C1 segment of cervical spinal cord (tissue), 14 donors: ENCODE measurements around the gene HABP4.
A peak's percentile ranks its signal among the peaks of the same experiment; 100 is the strongest.

Experiments
- DNase-seq, 14 donors: peaks; one replicate each; lab custom pipeline; 2025; lab: John Stamatoyannopoulos, UW

The HABP4 gene

DNA sequence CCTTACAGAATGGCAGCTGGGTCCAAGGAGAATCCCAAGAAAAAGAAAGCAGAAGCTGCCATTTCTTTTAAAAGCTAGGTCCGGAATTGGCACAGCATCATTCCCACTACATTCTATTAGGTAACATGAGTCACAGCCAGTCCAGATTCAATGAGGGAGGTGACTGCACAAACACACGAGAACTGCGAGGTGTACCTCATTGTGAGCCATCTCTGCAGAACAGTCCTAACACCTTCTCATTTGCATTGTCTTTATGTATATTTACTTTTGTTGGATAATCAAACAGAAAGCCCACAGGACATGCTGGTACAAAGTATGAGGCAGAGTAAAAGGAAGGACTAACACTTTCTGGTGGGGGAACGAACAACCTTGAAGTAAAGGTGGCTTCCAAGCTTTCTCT is 14.6 kb upstream of the HABP4 start:
- DNase-seq: no peak

DNA sequence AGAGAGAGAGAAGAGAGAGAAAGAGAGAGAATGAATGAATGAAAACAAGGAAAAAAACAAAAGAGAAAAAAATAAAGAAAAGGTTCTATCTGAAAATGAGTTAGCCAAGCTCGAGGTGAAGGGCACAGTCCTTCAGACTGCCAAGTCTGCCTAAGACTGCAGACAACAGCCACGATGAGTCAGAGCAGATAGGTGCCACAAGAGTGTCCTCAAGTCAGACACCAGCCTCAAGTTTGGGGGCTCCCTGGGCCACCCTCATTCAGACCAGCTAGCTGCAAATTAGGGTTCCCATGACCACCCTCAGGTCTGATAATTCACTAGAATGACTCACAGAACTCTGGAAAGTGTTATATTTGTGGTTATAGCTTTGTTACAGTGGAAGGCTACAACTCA is 13.9 kb upstream of the HABP4 start:
- DNase-seq: no peak

DNA sequence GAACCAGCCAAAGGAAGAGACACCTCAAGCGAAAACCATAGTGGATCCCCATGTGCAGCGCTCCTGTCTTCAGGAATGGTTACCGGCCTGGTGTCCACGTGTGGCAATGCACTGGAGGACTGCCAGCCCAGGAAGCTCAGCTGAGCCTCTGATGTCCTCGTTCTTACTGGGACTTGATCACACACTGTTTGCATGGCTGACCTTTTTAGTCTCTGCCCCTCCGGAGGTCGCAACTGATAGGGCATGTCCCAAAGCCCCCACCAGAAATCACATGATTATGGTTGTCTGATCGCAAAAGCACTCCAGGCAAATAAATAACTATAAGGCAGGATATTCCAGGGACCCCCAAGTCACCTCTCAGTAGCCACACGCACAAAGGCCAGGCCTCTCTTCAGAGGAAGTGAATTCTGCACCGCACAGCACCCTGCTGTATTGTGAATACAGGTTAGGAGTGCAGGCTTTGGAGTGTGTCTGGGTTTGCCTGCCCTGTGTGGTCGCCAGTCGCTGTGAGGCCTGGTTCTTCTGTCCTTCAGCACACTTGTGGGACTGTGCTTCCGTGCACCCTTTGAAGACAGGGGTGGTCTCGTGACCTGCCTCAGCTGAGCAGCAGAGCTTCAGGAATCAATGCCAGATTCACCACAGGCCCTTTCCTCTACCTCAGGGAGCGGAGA is 13.4 kb upstream of the HABP4 start:
- no peak for DNase-seq

DNA sequence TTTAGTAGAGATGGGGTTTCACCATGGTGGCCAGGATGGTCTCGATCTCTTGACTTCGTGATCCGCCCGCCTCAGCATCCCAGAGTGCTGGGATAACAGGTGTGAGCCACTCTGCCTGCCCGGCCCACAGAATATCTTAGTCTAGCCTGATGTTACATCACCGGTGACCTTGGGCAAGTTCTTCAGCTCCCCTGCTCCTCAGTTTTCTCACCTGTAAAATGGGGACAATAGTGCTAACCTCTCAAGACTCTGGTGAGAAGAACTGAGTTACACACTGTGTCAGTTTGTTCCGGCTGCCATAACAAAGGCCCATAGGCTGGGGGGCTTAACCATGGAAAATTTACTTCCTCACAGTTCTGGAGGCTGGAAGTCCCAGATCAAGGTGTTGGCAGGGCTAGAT is 12.5 kb upstream of the HABP4 start:
- no peak for DNase-seq

DNA sequence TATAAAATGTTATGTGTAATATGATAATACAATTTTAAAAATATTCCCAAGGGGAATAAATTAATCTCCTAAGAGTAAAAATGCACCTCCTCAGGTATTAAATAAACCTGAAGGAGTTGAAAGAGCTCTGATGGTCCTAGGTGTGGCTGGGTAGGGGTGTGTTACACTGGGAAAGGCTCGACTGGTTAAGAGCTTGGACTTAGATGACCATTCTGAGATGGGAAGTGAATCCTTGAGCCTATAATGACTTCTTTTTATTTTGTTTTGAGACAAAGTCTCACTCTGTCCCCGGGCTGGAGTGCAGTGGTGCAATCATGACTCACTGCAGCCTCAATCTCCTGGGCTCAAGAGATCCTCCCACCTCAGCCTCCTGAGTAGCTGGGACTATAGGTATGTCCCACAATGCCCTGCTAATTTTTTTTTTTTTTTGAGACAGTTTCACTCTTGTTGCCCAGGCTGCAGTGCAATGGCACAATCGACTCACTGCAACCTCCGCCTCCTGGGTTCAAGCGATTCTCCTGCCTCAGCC is 9.2 kb upstream of the HABP4 start:
- no peak for DNase-seq

DNA sequence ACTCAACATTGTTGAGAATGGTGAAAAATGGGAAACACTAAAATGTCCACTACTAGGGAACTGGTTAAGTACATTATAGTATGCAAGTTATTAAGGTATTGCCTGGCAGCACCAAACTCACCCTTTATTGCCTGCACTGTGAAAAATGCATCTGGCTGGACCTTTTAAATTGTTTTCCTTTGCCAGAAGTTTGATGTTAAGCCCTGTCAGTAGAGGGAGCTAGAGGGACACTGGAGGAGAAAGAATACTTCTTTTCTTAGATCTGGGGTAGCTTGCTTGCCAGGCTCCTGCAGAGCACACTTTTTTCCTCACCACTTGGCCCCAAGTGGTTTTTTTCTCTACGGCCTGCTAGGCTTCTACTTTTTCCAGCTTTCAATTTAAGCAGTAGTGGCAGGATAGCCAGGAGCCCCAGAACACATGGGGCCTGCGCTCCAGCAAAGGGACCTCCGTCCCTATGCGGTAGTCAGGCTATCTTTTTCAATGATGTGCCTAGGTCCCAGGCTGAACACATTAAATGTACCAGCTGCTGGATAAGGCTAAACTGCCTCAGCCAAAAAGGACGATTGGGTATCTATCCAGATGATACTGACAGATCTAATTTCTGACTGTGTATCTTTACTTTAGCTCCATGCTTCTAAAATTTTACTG is 8.0 kb upstream of the HABP4 start:
- DNase-seq: no peak

DNA sequence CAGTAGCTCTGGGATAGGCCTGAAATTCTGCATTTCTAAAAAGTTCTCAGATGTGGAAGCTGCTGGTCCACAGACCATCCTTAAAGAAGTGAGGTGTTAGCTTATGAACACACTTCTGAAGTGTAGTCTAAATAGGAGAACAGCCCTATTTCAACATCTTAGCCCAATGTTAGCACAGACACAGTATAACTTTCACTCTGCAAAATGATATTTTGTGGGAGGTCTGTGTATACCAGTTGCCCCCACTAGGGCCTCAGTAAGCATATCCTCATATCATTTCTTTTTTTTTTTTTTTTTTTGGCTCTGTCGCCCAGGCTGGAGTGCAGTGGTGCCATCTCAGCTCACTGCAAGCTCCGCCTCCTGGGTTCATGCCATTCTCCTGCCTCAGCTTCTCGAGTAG is 7.5 kb upstream of the HABP4 start:
- DNase-seq: no peak

DNA sequence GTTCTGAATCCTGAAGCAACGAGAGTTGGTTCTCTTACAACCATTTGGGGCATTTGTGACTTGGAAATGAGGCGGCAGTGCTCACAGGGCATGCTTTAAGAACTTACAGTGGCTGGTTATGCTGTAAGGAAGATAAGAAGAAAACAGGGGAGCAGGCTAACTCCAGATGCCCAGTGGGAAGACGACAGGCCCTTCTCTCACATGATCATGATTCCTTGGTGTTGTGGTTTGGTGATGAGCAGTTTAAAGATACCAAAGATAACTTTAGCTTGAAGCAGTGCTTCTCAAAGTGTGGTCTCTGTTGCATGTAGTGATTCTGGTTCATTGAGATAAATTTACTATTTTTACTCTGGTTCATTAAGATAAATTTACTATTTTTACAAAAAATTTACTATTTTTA is 2.6 kb upstream of the HABP4 start:
- no peak for DNase-seq

DNA sequence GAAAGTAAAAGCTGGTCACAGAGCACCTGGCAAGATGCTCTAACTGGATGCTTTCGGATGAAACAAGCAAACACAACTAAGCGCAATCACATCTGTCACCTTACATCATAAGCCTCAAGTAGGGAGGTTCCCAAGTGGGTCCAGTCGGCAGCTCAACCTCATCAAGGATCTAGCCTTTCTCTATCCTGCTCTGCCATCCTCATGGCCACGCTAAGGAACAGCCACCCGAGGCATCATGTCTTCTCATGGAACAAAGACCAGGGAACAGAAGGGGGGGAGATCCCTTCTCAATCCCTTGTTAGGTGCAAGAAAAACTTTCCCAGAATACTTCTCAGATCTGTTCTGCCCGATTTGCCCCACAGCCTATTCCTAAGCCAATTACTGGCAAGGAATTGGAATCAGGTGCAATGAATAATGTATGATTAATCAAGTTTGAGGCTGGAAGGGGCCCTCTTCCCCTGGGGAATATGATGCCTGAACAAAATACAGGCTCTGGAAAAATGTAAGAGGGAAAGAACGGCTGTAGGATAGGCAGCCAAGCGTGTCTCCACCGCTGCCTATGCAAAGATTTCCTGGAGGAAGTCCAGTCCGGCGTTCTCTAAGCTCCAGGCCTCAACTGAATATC is 1.3 kb upstream of the HABP4 start:
- DNase-seq: no peak

DNA sequence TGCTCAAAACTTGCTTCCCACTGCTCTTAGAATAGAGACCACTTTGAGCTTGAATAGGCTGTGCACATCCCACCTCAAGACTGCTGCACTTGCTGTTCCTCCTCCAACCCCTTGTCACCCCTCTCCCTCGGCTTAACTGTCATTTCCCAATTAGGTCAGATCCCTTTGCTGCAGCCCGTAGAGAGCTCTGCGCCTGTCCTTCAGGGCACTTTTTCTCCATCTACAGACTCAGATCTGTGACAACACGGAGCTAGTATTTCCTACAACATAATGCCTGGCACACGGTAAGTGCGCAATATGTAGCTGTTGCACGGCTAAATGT is 485 bp upstream of the HABP4 start:
- DNase-seq: no peak

DNA sequence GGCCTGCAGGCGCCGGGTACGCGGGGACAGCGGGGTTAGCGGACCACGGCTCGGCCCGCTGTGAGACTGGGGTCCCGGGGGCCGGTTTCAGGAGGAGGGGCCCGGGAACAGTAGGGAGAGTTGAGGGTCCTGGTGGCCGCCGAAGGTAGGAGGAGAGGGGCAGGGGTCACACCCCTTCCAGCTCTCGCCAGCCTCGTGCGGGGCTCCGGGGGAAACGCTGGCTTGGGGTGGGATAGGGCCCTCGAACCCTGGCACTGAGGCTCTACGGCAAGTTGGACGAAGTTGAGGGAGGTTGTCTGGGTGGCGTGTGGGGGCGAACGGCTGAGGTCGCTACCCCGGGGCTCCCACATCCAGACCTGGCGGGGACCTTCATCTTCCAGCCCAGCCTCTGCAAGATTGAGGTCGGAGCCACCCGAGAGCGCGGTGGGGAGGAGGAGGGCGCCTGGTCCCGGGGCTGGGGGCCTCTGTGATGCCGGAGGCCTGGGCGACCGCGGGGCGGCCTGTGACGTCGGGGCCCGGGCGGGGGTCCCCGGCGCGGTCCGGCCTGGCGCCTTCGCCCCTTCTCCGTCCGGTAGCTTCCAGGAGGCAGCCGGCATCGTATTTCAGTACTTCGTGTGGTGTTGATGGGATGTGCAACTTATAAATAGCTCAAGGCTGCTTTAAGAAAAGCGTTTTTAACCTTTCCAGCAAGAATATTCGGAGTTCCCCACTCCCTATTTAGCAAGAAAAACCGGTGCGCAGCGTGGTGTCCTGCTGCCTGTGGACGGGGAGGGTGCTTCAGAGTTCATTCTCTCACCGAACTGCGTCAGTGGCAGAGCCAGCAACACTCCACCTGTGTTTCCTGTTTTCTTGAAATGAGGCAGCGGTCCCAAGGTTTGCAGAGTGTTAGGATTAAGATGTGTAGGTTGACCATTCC is 902 bp downstream of the HABP4 start:
- DNase-seq: peak in 10 of 14 donors; percentile 10 to 66 (median 30)

DNA sequence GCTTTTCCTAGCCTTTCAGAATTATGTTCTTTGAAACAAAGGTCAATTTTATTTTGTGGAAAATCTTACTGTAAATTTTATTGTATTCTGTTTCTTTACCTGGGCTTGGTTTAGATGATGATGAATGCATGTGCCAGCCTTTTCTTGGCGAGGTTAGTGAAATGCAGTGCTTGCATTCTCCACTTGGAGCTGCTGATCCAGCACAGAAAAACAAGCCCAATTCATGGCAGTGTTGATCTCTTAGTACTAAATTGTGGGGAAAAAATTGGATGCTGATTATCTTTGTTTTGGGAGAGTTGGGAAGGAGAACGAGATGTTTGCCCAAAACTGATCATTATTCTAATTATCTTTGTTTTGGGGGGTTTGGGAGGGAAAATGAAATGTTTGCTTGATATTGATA is 3.7 kb downstream of the HABP4 start:
- peak in 3 of 14 donors; percentile 1 to 30 (median 8) for DNase-seq

DNA sequence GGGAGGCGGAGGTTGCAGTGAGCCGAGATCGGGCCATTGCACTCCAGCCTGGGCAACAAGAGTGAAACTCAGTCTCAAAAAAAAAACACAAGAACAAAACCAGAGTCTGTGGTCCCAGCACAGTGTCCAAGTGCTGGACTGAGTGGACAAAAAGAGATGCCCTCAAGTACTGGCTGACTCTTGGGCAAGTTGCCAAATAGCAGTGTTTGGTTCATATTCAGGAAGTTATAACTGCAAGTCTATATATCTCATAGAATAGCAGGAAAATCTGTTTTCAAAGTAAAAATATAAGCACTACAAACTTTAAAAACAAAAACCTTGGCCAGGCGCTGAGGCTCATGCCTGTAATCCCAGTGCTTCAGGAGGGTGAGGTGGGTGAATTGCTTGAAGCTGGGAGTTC is 7.3 kb downstream of the HABP4 start:
- no peak for DNase-seq

DNA sequence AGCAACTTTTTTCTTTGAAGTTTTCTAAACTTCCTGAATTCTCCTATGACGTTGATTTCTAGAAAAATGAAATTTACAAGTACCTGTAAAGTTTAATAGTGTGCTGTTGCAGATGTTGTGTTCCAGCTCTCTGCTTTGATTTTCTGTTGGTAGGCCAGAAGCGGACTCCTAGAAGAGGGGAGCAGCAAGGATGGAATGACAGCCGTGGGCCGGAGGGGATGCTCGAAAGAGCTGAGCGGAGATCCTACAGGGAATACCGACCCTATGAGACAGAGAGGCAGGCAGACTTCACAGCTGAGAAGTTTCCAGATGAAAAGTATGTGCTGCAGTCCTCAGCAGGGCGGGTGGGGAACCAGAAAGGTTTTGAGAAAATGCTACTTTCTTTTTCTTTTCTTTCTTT is 8.3 kb downstream of the HABP4 start:
- no peak for DNase-seq

DNA sequence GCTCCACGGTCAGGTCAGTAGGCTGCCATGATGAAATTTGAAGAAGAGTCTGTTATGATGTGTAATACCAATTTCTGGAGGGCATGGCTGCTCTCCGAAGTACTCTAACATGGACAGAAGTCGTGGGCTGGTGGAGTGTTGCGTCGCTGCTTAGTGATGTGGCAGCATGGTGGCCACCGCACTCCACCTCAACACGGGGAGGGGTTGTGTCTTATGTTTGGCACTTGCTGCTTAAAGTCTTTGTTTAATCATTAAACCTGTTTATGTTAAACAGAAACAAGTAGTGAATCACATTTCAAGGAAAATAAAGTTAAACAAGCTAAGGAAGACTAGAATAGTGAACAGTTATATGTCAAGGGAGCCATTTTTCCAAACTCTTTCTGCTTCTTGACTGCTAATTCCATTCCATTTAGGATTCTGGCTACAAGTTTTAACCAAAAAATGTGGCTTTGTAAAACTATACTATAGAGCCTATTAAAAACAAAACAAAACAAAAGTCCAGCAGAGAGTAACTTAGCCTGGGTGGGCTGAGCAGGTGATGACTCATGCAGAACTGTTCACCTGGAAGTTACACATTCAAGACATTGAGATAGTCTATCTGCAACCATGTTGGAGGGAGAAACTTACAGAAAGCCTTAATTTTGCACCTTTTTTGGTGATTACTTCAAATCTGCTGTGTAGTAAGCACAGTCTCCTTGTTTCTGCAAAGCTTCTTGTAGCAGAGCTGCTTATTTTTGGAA is 9.5 kb downstream of the HABP4 start:
- DNase-seq: no peak

DNA sequence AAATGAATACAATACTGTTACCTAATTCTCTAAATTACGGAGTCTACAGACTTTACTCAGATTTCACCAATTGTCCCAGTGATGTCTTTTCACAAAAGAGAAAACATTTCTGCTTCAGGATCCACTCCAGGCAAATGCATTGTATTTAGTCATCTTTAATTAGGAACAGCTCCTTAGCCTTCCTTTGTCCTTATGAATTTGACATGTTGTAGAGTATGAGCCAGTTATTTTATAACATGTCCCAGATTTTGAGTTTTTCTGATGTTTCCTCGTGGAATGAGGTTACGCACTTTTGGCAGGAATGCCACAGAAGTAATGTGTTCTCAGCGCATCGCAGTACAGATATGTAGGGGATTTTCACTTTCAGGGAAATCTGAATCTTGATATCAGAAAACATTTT is 10.5 kb downstream of the HABP4 start:
- no peak for DNase-seq

DNA sequence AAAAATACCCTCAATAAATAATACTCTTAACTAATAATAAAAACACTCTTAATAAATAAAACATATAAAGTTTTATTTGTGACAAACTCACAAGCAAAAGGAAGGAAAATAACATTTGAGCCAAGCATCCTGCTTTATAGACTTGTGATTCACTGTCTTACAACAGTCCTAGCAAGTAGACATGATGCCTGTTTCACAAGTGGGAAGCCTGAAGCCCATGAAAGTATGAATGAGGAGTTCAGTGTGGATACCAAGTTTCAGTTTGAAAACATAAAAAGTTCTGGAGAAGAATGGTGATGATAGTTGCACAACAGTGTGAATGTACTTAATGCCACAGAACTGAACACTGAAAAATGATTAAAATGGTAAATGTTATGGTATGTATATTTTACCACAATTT is 10.9 kb downstream of the HABP4 start:
- no peak for DNase-seq

DNA sequence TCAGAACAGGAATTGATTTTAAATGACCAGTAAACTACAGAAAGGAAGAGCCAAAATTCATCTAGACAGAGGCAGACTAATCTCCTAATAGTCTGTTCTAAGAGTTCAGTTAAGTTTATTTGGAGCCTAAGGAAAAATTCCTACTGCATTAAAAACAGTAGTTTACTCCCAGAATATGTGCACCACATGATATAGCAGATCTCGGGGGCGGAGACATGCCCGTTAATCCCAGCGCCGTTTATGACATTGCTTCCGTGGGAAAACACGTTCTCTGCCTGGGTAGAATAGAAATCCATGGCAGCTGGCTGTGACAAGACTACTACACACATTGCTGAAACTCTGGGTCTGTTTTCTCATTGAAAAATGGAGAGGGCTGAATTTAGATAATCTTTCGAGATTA is 11.4 kb downstream of the HABP4 start:
- no peak for DNase-seq

DNA sequence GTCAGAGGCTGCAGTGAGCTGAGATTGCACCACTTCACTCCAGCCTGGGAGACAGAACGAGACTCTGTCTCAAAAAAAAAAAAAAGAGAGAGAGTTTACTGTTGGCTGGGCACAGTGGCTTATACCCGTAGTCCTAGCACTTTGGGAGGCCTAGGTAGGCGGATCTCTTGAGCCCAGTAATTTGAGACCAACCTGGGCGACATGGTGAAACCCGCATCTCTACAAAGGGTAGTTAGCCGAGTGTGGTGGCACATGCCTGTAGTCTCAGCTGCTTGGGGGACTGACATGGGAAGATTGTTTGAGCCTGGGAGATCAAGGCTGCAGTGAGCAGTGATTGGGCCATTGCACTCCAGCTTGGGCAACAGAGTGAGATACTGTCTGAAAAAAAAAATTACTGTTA is 12.6 kb downstream of the HABP4 start:
- no peak for DNase-seq

DNA sequence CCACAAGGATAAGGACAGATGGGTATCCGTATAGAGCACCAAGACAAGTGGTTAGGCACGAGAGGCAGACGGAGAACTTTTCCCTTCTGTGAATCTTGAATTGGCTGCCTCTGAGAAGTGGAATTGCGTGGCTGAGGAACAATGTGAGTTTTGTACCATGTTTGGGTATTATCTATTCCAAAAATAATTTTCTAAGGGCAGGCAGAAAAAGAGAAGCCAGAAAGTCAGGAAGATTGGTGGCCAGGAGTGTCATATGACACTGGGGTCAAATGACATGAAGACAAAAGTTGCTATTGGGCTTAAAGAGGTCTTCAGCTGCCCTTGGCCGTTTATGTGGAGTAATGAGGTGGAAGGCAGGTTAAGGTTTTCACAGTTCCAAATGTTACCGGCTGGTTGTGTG is 14.5 kb downstream of the HABP4 start:
- no peak for DNase-seq

DNA sequence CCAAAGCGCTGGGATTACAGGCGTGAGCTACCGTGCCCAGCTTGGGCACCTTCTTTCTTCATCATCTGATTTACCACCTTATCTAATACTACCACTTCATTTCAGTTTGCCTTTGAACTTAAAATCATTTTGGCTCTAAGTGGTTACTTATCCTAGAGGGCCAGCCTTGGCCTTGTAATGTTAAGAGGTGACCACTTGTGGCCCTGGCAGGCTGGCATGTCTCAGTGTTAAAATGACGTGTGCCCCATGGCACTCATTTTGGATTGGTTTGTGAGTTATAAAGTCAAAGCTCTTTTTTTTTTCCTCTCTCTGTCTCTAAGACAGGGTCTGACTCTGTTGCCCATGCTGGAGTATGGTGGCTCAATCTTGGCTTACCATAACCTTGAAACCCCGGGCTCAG is 17.8 kb downstream of the HABP4 start:
- no peak for DNase-seq

DNA sequence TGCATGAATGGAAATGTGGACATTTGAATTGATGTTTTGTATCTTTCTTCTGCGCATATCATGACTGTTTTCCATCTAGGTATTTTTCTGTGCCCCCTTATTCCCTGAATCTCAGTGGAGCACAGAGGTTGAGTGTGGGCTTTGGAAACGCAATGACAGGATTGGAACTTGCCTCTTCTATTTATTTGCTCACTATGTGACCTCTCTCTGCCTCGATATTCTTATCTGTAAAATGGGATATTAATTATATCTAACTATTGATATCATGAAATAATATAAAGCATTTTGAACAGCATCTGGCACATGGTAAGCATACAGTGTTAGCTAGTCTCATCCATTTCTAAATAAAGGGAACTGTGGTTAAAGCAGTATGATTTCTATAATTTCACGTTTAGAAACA is 26.0 kb downstream of the HABP4 start:
- no peak for DNase-seq
